Measurements from ENCODE around the gene PDXK.
"Not testable (repeated sequence)": the region's sequence is repeated elsewhere in the genome, so short reads cannot be mapped to it uniquely, and the experiment has no call there.

Gene PDXK

DNA sequence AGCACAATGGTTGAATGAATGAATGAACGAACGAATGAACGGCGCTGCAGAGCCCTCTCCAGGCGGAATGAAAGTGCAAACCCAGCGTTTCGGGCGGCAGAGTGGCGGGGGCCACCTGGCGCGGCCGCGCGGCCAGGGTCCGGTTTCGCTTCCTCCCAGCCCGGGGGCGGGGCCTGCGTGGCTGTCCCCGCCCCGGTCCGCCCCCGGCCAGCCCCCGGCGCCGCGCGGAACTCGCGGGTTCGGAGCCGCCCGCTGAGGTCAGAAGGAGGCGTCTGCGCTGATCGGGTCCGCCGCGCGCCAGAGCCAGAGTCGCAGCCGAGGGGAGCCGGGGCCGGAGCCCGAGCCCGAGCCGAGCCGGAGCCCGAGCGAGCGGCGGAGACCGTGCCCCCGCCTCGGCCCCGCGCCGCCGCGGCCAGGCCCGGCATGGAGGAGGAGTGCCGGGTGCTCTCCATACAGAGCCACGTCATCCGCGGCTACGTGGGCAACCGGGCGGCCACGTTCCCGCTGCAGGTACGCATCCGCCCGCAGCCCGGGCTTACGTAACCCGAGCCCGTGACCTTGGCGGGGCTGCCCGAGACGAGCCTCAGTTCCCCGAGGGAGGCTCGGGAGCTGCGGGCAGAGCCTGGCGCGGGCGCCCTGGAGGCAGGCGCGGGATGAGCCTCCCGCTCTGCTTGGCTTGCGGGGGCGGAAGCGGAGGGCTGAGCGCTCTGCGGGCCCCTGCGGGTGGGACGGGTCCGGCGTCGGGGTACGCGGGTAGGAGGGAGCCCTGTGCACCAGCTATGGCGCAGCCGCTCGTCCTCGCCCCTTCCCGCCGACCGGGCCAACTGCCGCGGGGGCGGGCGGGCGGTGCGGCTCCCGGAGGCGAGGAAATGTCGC is at the start of gene PDXK:
PDXK (plus strand) TSS at position 258 of the 876 bp plus-strand sequence; CDS start at position 424, 166 bp downstream.
- DNase-seq = peak; percentile 77 to 88

DNA sequence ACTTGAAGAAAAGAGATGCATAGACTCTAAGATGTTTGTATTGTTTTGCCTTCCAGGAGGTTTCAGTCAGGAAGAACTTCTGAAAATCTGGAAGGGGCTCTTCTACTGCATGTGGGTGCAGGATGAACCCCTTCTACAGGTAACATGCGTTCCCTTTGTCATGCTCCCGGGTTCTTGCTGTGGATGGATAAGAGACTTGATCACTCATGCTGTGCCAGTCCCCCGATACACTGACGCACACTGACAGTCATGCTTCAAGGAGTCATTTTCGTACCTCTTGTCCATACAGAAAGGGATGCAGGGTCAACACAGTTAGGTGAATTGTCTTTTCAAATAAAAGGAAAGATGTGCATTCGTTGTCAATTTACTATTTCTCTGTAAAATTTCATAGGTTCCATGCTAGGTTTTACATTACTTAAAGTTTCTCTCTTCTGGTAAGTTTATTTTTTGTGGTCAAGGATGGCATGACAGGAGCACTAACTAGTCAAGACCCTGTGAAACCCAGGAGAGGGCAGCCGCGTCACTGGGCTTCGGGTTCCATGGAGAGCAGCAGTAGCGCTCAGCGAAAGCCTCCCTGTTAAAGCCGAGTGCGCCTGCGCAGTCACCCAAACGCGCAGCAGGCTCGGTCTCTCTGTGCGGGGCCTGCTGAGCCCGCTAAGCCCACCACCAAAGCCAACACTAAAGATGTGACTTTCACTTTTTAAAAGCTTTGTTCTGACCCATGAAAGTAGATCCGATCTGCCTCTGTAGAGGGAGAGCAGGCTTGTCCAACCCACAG is 48.9 kb upstream of the PDXK start:
- no peak for DNase-seq

DNA sequence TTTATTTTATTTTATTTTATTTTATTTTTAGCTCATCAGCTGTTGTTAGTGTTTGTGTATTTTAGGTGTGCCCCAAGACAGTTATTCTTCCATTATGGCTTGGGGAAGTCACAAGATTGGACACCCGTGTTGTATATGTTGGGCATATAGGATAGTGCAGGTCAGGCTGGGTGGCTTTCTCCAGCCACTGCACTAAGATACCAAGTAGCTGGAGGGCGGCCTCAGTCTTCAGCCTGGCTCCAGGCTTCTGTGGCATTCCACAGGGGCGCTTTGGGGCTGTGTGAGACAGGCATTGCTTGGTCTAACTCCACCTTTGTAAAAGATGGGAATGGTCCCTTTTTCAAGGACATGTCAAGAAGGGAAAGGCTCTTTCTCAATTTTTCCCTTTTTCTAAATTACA is 43.1 kb upstream of the PDXK start:
- no peak for DNase-seq

DNA sequence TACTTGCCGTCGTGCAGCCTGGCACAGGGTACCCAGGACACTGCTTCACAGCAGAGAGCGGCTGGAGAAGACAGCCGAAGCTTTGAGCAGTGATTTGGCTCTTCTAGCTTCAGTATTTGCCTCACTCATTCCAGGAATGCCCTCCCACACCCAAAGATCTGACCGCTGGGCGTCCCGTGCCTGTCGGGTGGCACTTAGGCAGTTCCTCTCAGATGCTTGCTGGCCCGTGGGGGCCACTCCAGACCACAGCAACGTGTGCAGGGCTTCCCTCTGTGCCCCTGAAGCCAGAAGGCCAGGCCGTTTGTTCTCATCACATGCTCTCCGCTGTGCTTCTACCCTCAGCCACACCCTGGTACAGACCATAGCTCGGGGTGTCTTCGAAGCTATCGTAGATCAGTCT is 42.5 kb upstream of the PDXK start:
- no peak for DNase-seq

DNA sequence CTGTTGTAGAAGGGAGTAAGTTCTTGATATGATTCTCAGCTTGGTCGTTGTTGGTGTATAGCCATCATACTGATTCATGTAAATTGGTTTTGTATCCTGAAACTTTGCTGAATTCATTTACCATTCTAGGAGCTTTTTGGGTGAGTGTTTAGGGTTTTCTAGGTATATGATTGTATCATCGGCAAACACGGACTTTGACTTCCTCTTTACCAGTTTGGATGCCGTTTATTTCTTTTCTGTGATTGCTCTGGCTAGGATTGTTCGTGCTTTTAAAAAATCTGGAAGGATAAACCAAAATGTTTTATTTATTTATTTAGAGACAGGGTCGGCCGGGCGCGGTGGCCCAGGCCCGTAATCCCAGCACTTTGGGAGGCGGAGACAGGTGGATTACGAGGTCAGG is 39.0 kb upstream of the PDXK start:
- DNase-seq = no peak

DNA sequence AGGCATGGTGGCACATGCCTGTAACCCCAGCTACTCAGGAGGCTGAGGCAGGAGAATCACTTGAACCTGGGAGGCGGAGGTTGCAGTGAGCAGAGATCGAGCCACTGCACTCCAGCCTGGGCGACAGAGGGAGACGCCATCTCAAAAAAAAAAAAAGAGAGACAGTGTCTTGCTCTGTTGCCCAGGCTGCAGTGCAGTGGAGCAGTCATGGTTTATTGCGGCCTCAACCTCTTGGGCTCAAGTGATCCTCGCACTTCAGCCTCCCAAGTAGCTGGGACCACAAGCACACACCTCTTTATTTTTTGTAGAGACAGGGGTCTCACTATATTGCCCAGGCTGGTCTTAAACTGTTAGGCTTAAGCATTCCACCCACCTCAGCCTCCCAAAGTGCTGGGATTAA is 38.5 kb upstream of the PDXK start:
- not testable (repeated sequence) for DNase-seq

DNA sequence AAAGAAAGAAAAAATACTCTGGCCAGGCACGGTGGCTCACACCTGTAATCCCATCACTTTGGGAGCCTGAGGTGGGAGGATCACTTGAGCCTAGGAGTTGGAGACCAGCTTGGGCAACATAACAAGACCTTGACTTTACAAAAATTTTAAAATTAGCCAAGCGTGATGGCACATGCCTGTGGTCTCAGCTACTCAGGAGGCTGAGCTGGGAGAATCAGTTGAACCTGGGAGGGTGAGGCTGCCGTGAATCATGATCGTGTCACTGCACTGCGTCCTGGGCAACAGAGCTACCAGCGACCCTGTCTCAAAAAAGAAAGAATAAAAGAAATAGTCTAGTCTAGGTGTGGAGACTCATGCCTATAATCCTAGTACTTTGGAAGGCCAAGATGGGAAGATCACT is 37.3 kb upstream of the PDXK start:
- DNase-seq = no peak

DNA sequence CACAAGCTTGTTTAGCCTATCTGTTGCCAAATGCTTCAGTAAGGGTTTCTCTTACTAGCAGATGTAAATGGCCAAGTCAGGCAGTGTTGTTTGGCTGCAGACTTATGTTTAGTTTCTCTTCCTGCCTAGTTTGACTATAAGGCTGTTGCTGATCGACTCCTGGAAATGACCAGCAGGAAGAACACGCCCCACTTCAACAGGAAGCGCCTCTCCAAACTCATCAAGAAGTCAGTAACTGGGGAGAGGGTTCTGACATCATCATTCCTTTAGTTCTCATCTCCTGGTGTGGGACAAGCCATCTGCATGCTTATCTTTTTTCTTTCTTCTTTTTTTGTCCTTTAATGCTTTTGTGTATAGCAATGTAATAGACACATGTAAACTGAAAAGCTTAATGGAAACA is 34.5 kb upstream of the PDXK start:
- no peak for DNase-seq

DNA sequence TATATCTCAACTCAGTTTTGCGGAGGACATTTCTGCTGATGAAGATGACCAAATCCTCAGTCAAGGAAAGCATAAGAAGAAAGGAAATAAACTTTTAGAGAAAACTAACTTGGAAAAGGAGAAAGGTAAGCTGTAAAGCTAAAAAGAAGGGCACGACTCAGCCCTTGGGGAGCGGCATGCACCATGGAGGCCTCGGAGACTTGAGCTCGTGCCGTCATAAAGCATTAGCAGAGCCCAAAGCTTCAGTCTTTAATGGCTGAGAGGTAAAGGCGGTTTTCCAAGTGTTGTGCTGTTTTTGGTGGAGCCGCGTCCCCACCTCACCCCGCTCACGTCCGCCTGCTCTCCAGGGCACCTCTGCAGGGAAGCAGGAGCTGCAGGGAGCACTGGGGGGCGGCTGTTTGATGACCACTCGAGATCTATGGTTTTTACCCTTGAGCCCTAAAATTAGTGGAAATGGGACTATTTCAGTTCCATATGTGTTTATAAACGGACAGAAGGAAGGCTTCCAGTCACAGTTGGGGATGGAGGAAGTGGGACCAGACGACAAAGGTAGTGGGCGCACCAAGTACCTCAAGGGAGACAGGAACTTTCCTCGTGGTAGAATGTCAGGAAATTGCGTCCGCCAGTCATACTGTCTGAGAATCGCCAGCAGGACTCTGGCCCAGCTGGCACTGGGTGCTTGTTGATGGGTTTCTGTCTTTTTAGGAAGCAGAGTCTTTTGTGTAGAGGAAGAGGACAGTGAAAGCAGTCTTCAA is 31.9 kb upstream of the PDXK start:
- DNase-seq = no peak

DNA sequence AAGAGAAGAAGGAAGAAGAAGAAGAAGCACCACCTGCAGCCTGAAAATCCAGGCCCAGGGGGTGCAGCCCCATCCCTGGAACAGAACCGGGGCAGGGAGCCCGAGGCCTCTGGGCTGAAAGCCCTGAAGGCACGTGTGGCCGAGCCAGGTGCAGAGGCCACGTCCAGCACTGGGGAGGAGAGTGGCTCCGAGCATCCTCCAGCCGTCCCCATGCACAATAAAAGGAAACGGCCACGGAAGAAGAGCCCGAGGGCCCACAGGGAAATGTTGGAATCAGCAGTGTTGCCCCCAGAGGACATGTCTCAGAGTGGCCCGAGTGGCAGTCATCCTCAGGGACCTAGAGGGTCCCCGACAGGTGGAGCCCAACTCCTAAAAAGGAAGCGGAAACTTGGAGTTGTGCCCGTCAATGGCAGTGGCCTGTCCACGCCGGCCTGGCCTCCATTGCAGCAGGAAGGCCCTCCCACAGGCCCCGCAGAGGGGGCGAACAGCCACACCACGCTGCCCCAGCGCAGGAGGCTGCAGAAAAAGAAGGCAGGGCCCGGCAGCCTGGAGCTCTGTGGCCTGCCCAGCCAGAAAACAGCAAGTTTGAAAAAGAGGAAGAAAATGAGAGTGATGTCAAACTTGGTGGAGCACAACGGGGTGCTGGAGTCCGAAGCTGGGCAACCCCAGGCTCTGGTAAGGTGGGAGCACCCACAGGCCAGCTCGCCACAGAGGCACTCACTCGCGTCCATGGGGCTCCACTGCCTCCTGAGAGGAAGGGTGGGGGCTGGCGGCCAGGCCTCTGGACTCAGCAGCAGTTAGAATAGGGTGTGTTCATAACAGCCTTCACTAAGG is 31.1 kb upstream of the PDXK start:
- no peak for DNase-seq

DNA sequence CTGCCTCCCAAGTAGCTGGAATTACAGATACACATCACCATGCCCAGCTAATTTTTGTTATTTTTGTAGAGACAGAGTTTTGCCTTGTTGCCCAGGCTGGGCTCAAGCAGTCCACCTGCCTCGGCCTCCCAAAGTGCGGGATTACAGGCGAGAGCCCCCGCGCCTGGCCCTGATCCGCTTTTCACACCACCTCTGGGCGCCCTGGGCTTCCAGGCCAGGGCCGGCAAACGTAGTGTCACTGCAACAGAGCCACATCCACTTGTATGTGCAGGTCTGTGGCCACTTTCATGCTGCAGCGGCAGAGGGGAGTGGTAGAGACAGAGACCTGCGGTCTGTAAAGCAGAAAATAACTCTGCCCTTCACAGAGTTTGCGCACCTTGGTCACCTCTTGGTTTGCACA is 30.0 kb upstream of the PDXK start:
- DNase-seq = no peak

DNA sequence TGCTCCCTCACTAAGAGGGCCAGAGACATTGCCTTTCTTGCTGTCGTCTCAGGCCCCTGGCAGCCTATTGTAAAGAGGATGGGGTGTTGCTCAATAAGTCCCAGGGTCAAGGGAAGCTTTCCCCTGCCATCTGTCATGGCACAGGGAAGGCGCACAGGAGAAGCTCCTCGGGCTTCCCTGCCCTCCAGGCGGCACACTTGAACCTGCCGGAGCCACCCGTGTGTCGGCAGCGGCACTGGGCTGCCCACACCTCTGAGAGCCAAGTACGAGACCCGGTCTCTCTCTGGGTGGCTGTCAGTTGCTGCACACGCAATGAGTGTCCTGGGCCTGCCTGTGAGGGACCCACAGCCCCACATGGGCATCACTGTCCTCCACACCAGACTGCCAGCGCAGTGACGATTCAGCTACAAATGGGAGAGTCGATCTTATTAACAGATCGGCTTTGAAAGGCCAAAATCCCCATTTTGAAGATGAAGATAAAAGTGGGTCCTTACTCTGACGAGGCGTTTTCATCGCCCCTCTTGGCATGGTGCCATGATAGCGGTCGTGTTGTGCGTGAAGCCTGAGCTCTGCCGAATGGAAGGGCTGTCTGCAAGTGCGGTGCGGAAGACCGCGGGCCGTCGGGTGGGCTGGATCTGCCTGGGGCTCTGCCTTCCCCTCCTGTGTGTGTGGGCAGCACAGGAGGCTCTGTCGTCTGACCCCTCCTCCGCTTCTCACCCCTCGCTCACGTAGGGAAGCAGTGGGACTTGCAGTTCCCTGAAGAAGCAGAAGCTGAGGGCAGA is 29.2 kb upstream of the PDXK start:
- DNase-seq = no peak

DNA sequence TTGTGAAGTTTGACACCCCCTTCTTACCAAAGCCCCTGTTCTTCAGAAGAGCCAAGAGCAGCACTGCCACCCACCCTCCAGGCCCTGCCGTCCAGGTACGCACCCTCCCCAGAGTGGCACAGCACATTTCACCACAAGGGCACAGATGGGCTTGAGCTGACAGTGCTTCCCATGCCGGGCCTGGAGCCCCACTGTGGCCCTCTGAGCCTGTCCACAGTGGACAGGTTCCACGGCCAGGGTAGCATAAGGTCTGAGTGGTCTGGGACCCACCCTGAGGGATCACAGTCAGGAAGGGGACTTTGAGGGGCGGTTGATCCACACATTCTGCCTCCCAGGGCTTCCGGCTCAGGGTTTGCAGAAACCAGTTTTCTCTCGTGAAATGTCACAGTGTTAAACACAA is 28.6 kb upstream of the PDXK start:
- no peak for DNase-seq

DNA sequence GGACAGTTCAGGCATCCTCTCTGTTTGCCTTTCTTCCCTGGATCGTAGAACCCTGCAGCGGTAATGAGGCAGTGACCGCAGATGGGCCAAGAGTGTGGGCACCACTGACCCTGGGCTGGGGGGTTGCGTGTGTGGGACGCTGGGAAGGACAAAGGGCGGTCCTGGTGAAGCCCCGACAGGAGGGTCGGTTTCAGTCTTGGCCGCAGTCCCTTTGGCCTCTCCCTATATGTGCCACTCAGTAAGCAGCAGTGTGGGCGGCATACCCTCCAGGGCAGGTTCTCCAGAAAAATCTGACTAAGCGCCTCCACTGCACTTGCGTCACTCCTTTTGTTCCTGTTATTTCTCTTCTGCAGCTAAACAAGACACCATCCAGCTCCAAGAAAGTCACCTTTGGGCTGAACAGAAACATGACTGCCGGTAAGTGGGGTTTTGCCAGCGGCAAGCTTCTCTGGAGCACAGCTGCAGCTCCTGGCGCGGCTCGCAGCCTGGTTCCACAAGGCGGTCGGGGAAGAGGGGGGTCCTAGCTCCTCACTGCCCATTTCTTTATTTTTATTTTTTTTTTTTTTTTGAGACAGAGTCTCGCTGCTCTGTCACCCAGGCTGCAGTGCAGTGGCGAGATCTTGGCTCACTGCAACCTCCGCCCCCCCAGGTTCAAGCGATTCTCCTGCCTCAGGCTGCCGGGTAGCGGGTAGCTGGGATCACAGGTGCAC is 27.7 kb upstream of the PDXK start:
- no peak for DNase-seq

DNA sequence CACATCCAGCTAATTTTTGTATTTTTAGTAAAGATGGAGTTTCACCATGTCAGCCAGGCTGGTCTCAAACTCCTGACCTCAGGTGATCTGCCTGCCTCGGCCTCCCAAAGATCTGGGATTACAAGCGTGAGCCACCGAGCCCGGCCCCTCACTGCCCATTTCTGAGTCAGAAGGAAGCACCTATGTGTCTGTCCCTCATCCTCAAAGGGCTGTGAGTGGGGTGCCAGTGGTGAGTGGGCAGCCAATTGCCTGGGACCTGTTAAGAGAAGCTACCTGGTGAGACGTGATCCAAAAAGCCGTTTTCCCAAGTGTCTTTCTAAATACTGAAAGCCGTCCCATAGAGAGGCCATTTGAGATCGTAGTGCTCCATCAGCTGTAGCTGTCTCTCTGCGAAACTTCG is 27.1 kb upstream of the PDXK start:
- DNase-seq = no peak

DNA sequence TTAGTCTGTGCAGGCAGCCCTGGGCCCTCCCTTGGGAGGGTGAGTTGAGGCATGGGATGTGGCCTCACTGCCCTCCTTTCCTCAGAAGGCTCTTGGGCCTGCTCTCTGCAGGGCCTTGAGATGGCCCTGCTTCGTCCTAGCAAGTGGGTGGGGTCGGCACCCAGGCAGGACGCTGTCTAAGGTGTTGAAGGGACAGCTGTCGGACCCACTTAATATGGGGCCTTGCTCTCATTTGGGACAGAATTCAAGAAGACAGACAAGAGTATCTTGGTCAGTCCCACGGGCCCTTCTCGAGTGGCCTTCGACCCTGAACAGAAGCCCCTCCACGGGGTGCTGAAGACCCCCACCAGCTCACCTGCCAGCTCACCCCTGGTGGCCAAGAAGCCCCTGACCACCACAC is 26.0 kb upstream of the PDXK start:
- no peak for DNase-seq

DNA sequence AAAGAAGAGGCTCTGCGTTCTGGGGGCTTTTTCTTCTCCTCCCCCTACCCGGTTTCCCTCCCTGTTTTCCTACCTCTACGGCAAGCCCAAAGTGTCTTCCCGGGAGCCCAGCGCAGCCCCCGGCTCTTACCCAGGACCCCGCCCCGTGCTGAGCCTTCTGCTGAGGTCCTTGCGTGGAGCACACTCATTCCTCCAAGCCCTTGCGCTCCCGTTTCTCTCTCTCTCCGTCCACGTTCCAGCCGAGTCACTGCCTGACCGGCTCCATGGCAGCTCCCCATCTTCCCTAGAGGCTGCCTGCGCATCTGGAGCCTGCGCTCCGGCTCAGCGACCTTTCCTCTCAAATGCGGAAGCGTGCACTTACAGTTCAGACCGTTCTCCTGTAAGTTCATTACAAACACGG is 24.9 kb upstream of the PDXK start:
- DNase-seq = no peak

DNA sequence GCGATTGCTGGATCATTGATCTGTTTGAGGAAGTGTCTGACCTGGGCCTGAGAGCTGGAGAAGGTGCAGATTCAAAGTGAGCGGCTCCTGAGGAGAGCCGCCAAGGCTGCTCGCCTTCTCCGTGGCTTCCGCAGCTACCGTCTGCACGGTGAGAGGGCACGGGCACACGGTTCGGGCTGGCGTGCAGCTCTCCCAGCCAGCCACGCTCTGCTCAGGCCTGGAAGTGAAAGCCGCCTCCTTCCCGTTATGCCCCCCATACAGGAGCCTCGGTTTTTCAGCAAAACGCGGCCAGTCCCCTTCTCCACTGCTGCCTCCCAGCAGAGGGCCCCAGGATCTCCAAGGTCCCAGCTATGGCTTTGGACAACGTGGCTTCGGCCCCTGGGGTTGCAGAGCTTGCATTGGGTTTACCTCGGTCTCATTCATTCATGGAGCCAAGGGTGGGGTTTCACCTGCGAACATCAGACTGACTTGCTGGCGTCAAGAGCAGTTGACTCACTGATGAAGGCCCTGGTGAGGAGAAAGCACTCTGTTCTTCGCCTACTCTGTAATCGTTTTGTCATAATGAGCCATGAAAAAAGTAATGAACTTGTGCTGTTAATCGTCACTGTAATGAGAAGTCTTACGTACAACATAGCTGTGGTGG is 24.4 kb upstream of the PDXK start:
- DNase-seq = no peak

DNA sequence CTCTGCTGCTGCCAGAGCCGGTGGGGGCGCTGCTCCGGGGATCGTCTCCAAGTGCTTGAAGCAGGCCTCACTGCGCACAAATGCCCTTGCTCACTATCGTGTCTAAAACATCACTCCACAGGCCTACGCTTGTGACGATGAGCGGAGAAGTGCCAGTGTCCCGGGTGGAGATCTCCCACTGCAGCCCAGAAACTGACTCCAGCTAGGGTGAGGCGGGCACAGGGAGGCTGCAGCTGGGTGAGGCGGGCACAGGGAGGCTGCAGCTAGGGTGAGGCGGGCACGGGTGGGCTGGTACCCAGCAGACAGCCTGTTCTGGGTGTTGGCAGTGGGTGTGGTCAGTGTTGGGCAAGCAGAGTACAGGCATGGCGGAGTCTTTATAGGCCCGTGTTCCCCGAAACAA is 22.7 kb upstream of the PDXK start:
- no peak for DNase-seq
